ENCODE measurements around the gene ATG9A.
A peak's percentile ranks its signal among the peaks of the same experiment; 100 is the strongest.
"Not testable (repeated sequence)": the region's sequence is repeated elsewhere in the genome, so short reads cannot be mapped to it uniquely, and the experiment has no call there.

The ATG9A gene, protein sequence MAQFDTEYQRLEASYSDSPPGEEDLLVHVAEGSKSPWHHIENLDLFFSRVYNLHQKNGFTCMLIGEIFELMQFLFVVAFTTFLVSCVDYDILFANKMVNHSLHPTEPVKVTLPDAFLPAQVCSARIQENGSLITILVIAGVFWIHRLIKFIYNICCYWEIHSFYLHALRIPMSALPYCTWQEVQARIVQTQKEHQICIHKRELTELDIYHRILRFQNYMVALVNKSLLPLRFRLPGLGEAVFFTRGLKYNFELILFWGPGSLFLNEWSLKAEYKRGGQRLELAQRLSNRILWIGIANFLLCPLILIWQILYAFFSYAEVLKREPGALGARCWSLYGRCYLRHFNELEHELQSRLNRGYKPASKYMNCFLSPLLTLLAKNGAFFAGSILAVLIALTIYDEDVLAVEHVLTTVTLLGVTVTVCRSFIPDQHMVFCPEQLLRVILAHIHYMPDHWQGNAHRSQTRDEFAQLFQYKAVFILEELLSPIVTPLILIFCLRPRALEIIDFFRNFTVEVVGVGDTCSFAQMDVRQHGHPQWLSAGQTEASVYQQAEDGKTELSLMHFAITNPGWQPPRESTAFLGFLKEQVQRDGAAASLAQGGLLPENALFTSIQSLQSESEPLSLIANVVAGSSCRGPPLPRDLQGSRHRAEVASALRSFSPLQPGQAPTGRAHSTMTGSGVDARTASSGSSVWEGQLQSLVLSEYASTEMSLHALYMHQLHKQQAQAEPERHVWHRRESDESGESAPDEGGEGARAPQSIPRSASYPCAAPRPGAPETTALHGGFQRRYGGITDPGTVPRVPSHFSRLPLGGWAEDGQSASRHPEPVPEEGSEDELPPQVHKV

DNA sequence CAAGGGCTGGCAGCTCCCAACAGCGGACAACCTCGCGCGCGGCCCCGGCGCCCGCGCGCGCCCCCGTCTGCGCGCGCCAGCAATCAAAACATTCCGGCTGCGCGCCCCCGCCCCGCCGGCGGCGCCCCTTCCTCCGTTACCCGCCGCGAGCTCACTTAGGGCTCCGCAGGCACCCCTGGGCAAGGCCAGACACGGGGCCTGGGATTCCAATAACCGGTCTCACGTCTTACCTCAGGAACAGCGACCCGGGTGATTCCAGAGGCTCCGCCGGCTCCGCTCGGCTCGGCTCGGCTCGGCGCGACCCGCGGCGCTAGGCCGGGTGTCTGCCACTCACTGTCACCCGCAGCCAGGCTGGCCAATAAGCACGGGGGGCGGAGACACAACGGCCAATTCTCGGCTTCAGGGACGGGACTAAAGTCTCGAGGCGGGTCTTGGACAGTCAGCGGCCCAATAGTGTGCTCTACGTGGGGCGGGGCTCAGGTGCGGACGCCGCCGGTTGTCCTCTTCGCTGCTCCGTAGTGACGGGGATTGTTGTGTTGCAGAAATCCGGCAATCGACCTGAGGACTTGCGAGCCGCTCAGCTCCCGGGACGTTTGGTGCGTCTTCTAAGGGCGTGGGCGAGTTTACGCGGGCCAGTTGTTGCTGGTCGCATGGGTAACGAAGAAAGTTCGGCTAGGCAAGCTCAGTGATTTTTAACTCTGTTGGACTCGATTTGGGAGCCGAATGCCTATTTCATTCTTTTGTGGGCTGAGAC lies at the start of gene ATG9A, which contains the start of gene ANKZF1:
Gene ATG9A (minus strand): TSS at position 332 of the 754 bp plus-strand sequence. CDS start 1,612 bp downstream, outside the sequence.
Gene ANKZF1 (plus strand): TSS at position 502 of the 754 bp plus-strand sequence. CDS start 452 bp downstream, outside the sequence.
- peak; percentile 98 for DNase-seq

DNA sequence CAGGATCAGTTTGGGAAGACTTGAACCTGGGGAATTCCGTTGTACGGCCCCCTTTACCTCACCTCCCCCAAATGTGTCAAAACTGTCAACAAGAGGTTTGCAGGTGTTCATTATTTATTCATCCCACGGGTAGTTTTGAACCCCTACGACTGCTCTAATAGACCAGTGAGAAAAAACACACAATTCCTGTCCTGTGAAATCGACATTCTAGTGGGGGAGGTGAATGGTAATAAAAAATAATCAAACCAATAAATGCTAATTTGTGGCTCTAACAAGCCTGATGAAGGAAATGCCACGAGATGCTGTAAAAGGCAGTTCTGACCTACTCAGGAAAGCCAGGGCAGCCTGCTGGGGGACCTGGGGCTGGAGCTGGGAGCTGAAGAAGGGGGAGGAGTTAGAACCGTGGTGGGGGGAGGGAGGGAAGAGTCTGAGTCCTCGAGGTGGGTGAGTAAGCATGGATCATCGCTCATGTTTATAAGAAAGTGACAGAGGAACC lies 49.3 kb upstream of the ATG9A start:
- DNase-seq: no peak

DNA sequence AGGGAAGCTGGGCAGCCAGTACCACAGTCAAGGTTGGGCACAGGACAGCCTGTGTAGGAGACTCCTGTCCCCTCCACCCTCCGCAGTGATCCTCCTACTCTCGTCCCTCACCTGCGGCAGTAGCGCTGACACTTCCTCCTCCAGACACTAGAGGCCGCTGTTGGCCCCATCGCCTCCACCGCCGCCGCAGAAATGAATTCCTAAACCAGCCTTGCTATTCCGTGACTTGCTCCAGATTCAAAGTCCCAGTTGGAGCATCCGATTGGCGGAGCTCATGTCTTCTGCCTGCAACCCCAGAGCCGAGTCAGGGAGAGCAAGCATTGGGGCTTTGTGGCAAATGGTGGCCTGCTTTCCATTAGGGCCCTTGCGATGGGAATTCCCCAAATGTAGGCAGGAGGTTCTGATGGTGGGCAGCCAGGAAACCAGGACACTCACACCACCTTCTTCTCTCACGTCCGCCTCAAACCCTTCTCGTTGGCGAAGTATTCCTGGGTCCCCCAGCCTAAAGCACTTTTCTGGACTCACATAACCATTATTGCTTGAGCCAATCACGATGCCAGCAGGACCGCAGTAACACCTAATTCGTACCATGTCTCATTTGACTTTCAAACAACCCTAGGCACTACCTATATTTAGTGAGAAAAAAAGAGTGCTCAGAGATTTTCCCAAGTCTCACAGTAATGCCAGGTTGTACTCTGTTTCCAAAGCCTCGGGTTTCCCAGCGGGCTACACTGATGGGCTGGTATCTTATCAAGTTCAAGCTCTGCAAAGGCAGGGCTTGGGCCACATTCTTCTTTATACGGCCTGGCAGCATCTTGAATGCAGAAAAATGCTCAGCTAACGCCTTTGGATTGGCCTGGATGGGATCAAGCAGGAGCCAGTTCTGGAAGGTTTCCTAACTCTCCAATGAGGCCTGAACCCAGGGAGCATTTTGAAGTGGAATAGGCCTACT lies 48.5 kb upstream of the ATG9A start:
- peak; percentile 69 for DNase-seq

DNA sequence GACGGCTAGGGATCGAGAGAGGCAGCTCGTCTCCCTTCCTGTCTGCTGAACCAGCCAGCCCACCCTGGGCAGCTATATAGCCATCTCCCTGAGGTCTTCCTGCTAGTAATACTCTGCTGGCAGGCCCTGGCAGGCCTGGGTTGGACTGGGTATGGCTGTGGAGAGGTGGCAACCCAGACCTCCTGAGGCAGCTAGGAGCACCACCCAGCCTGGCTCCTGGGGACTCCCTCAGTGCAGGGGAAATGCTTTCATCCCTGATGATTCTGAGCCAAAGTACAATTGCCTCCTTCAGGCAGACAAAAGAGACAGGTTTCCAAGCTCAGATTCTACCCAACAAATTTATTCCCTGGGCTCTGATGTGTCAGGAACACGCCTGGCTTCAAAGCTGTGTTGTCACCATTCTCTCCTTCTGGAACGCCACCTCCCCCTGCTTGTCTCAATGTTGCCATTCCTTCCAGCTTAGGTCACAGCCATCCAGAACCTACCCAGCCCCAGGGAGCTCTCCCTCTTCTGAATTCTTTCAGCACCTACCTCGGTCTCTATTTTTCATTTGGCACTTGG lies 45.0 kb upstream of the ATG9A start:
- DNase-seq: no peak

DNA sequence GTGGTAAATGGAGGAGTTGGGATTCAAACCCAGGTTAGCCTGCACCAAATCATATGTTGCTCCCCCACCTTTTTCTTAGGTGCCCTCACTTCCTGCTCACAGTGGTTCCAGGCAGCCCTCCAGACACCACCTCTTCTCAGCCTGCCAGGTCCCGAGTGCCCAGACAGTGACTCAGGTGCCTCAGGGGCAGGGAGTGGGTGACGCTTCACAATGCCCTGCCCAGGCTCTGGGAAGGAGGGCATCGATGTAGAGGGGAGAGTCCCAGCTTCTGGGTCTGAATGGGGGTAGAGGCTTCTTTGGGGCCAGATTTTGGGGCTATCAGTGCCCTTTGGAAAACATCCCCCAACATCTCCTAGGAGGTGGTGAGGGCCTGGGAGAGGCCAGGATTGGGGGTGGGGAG lies 44.5 kb upstream of the ATG9A start:
- DNase-seq: no peak

DNA sequence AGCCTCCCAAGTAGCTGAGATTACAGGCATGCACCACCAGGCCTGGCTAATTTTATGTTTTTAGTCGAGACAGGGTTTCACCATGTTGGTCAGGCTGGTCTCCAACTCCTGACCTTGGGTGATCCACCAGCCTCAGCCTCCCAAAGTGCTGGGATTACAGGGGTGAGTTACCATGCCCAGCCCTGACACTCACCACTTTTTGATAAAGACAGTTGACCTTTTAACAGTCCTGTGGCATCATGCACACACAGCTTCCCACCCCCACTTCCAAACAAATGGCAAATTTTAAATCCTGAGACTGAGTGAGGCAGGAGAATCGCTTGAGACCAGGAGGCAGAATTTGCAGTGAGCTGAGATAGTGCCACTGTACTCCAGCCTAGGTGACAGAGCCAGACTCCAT lies 43.6 kb upstream of the ATG9A start:
- no peak for DNase-seq

DNA sequence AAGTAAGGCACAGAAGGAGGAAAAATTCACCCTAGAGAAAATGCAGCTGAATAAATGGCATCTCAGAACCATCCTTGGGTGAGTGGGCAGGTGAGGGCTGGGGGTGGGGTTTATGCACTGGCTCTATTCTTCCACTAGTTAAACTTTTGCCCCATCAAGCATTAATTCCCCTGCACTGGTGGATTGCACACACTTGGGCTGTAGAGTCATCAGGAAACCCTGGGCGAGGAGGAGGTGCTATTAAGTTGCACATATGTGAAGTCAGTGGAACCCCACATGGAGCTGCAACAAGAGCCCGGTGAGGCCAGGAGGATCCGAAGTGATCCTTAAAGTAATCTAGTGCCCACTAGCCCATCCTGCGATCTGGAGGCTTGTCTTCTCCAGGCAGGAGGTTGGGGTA lies 42.9 kb upstream of the ATG9A start:
- no peak for DNase-seq

DNA sequence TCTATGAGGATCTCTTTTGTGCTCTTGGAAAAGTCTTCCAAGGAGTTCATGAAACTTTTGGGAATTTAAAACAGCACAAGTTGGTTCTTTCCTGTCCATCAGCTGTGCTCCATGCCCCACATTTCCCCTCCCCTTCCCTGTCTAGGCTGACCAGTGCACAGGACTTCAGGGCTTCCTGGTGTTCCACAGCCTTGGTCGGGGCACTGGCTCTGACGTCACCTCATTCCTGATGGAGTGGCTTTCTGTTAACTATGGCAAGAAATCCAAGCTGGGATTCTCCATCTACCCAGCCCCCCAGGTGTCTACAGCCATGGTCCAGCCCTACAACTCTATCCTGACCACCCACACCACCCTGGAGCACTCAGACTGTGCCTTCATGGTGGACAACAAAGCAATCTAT lies 41.6 kb upstream of the ATG9A start:
- no peak for DNase-seq

DNA sequence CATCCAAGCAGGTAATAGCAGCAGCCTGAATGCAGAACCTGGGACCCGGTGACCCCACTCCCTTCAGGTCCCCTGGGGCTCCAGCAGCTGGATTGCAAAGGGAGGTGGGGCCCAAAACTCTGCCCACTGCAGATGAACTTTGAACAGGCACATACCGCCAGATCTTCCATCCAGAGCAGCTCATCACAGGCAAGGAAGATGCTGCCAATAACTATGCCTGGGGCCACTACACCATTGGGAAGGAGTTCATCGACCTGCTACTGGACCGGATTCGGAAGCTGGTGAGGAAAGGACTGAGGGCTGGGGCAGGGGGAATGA lies 40.6 kb upstream of the ATG9A start:
- no peak for DNase-seq

DNA sequence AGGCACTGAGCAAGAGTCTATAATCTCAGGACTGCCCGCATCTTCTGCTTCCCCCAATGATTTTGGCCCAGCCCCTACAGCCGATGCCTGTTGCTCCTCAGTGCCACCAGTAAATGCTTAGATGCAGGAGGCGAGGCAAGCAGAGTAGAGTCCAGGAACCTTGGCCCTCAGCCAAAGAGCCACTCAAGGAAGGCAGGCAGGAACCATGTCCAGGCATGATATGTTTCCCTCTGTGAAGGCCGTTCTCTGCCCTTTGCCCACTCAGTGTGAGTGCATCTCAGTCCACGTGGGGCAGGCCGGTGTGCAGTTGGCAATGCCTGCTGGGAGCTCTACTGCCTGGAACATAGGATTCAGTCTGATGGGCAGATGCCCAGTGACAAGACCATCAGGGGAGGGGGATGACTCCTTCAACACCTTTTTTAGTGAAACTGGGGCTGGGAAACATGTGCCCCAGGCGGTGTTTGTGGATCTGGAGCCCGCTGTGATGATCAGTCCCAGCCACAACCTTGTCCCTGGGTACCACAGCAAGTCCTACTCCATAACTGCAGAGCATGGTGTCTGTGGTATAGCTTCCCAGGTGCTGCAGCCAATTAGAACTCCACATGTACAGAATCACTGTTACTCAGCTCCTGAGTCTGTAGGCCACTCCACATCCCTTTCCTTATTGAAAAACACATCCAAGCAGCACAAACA lies 40.1 kb upstream of the ATG9A start:
- DNase-seq: no peak

DNA sequence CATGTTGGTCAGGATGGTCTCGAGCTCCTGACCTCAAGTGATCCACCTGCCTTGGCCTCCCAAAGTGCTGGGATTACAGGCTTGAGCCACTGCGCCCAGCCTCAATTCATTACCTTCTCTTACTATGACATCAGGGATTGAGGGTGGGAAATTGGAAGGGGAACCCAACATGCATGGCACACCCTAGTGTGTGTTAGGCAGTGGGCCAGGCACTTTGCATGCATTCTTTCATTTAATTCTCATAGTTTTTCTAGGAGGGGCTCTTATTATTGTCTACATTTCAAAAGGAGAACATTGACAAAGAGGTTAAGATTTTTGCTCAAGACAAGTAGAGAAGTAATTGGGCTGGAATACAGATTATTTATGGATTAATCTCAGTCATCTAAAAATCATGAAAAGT lies 38.9 kb upstream of the ATG9A start:
- no peak for DNase-seq

DNA sequence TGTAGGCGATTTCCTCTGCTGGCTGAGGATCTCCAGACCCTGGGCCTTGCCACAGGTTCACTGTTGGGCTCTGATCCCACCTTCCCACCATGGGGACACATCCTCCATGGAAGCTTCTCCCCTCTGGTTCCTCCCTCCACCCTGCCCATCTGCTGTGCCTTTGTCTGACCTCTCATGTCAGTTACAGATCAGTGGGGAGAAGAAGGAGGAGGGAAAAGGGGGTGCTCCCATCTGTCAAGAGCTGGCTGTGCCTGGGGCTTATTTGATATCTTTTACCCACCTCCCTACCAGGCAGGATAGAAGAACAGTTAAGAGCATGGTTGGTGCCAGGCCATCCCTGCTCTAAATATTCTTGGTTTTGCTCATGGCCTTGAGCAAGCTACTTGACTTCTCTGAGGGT lies 37.5 kb upstream of the ATG9A start:
- no peak for DNase-seq

DNA sequence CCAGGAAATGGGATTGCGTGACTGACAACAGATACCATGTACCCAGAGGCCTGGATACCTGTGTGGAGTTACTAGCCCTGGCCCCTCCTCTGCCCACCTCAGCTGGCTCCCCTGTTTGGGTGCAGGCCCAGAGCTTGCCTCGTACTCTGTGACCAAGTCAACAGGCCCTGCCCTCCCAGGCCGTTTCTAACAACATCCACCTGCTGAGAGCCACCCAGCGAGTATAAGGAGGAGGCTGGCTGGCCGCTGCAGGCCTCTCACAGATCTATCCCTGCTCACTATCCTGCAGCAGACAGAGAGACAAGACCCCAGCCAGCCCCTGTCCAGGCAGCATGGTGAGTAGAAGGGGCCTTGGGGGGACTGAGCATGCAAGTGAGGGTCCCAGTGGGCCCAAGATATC lies 36.8 kb upstream of the ATG9A start:
- no peak for DNase-seq

DNA sequence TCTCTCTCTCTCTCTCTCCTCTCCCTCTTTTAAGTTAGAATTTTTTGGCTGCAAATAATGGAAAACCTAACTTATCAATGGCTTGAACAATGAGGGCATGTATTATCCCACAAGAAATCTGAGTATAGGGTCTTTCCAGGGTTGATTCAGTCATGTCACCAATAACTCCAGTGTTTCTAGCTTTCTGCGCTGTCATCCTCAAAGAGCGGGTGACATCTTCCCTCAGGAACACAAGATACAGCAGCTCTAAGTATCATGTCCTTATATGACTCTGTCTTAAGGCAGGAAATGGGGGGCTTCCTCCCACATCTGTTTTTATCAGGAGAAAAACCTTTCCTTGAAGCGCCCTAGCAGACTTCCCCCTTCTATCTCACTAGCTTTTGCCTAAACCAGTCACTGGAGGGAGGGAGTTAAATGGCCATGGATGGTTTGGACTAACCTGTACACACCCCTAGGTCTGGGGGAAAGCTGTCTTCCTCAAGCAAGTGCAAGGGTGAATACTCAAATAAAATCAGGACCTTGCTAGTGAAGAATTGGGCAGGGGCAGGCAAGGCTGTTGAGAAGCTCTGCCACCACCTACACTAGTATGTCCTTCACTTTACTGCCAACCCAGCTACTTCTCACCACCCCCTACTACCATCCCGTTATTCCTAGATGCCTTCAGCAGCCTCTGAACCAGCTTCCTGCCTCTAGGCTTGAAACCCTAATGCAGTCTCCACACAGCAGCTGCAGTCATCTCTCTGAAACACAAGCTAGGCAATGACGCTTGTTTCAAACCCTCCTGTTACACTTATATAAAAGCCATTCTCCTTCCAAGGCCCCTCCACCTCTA lies 31.8 kb upstream of the ATG9A start:
- DNase-seq: no peak

DNA sequence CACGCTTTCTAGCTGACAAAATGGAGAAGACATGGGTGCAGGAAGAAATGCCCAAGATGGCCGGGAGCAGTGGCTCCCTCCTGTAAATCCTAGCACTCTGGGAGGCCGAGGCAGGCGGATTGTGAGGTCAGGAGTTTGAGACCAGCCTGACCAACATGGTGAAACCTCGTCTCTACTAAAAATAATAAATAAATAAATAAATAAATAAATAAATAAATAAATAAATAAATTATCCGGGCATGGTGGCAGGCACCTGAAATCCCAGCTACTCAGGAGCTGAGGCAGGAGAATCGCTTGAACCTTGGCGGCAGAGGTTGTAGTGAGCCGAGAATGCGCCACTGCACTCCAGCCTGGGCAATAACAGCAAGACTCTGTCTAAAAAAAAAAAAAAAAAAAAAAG lies 29.5 kb upstream of the ATG9A start:
- not testable (repeated sequence) for DNase-seq

DNA sequence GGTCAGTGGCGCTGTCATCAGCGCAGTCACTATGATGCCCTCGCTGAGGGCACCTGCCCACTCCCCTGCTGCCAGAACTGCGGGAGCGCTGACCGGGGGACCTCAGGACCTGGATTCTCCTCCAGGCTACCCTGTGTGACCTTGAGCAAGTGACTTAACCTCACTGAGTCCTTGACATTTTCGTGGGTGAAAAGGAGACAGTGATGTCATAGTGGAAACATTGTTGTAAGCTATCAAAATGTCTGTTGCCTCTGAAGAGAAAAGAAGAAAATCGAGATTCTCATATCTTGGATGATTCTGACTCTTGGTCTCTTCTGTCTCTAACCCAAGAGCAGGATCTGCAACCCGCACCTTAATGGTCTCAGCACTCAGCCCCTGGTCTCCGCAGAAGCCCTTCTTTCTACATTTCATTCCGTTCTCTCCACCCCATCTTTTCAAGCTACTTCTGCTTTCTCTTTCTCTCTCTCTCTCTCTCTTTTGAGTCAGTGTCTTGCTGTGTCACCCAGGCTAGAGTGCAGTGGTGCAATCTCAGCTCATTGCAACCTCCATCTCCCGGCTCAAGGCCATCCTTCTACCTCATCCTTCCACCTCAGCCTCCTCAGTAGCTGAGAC lies 25.3 kb upstream of the ATG9A start:
- no peak for DNase-seq

DNA sequence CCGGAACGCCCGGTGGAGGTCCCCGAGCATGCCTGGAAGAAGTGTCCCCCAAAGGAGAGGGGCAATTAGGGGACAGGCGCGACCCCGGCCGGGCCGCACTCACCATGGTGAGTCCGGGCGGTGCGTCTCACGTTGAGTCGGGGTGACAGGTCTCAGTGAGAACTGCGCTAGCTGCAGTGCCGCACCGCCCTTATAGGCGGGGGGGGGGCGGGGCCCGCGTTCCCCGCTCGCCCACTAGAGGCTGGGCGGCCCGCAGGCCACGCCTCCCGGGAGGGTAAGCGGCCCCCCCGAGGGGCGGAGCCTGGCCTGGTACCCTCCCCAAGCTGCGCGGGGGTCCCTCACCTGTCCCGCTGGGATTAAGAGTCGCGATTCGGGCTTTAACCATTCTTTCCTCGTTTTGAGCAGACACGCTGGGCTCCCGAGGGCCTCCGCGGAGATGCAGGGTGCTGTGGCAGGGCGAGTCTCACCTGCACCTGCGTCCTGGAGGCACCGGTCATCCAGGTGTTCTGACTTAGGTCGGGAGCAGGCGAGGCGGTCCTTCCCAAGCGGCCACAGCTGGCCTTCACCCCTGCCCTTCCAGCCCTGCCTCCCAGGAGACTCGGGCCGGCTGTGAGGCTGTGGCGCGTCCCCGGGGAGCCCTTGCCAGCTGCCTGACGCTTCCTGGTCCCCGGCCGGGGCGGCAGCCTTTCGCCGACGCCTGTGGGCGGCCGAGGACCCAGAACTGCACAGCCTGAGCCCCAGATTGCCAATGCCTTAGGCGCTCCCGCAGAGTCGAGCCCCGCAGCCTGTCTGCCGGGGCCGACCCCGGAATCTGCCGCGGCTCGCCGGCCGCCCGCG lies 24.5 kb upstream of the ATG9A start, which contains the start of gene TUBA4A:
Gene TUBA4A (minus strand): TSS at position 166 of the 837 bp plus-strand sequence. CDS start 60 bp downstream, at position 106.
- peak; percentile 88 for DNase-seq

Measured in activated effector memory CD4-positive, alpha-beta T cell treated with Interleukin-2 at 50 U/mL for 16 hours (primary cell).